Upper lobe of right lung (tissue), 1 donor: ENCODE measurements around the gene PPIF. TPM values are rescaled to one million over a fixed set of nuclear protein-coding genes. Genes with fewer than 3 reads are reported as not detected.

Experiments used
- ATAC-seq: fragments of 200-7000 bp; cut with Tn5 transposase; one replicate; pipeline ENCODE4 v1.9.1; 2020; ENCODE audit warnings: mild to moderate bottlenecking, moderate library complexity
- DNase-seq: peaks from one replicate; pipeline ENCODE4 v3.0.0-alpha.2; 2020
- H3K27ac ChIP-seq: fragments of 200-600 bp; one replicate; pipeline ENCODE4 v1.8.0; 2022
- H3K27me3 ChIP-seq: fragments of 200-600 bp; one replicate; pipeline ENCODE4 v1.8.0; 2022; ENCODE audit warnings: mild to moderate bottlenecking
- H3K36me3 ChIP-seq: fragments of 200-600 bp; one replicate; pipeline ENCODE4 v1.8.0; 2022
- H3K4me1 ChIP-seq: fragments of 200-600 bp; one replicate; pipeline ENCODE4 v1.8.0; 2022
- H3K4me3 ChIP-seq: fragments of 200-600 bp; one replicate; pipeline ENCODE4 v1.8.0; 2022; ENCODE audit warnings: mild to moderate bottlenecking
- H3K9me3 ChIP-seq: fragments of 200-600 bp; one replicate; pipeline ENCODE4 v1.8.0; 2022
- CTCF ChIP-seq: fragments of 200-600 bp; IDR thresholded peaks from one replicate; pipeline ENCODE4 v1.8.0; 2022; ENCODE audit warnings: antibody characterized with exemption
- intact Hi-C: fragments of 100-400 bp; cut with DNase I; formaldehyde crosslinking; loops from one replicate; pipeline ENCODE4 v1.11.0; 2022
- total RNA-seq: library from RNA; stranded (reverse); fragmentation: NEBNext Ultra II Directional; extraction: Animal tissue kit (Norgen Biotek cat#: 25700); gene quantifications from one replicate; pipeline ENCODE4 v1.2.1, GENCODE V29; 2021
- donor health status: DM: no; HTN: yes; CAD: no; lungs with severe emphysema.

PPIF gene
- total RNA-seq, 1 donor from 2014 or later: 30.7 TPM

- no peak overlapping the region for H3K27ac ChIP-seq
- ATAC-seq (no peak), DNase-seq (no peak)
- H3K4me1 ChIP-seq: no peaks in the 10 kb centered on the region
- TF ChIP-seq CTCF: no peak
- H3K4me3 ChIP-seq: no peak overlapping the region
- H3K36me3 ChIP-seq: peaks cover 1% of the 10 kb centered on the region
- intact Hi-C loops: no loop called here
- no peaks in the 10 kb centered on the region for H3K9me3 ChIP-seq
- no peaks in the 10 kb centered on the region for H3K27me3 ChIP-seq
Observed at GRCh38 chr10:79359816-79360498, 12.7 kb downstream of the PPIF start.

- intact Hi-C loops: no loop called here
- no peaks in the 10 kb centered on the region for H3K9me3 ChIP-seq
- no peaks in the 10 kb centered on the region for H3K27me3 ChIP-seq
- H3K4me3 ChIP-seq: no peak overlapping the region
- H3K27ac ChIP-seq: no peak overlapping the region
- no peak for DNase-seq
- H3K36me3 ChIP-seq: no peaks in the 10 kb centered on the region
- no peak for TF ChIP-seq CTCF
- no peak for ATAC-seq
- H3K4me1 ChIP-seq: no peaks in the 10 kb centered on the region
Observed at GRCh38 chr10:79360499-79361342, 13.5 kb downstream of the PPIF start.

- DNase-seq: no peak
- Histone ChIP-seq H3K4me3 (no peak overlapping the region), H3K27ac (no peak overlapping the region), H3K4me1 (no peaks in the 10 kb centered on the region), H3K36me3 (no peaks in the 10 kb centered on the region), H3K27me3 (no peaks in the 10 kb centered on the region), H3K9me3 (no peaks in the 10 kb centered on the region)
- no peak for ATAC-seq
- no peak for TF ChIP-seq CTCF
- intact Hi-C loops: no loop called here
Observed at GRCh38 chr10:79361726-79362397, 14.6 kb downstream of the PPIF start.

GRCh38 chr10:79367426-79368189 lies 20.3 kb downstream of the PPIF start:
- no peaks in the 10 kb centered on the region for H3K27me3 ChIP-seq
- DNase-seq (no peak), ATAC-seq (no peak)
- TF ChIP-seq CTCF: no peak
- no peaks in the 10 kb centered on the region for H3K36me3 ChIP-seq
- H3K27ac ChIP-seq: no peak overlapping the region
- H3K4me1 ChIP-seq: no peaks in the 10 kb centered on the region
- H3K9me3 ChIP-seq: peaks cover 3% of the 10 kb centered on the region
- H3K4me3 ChIP-seq: no peak overlapping the region
- intact Hi-C loops: no loop called here

- ATAC-seq (no peak), DNase-seq (no peak)
- intact Hi-C loops: loop anchor here (5.0 kb wide), 1 partner anchor 94 kb away; no protein-coding TSS in a partner anchor
- Histone ChIP-seq H3K27me3 (no peaks in the 10 kb centered on the region), H3K36me3 (no peaks in the 10 kb centered on the region), H3K4me1 (peaks cover 4% of the 10 kb centered on the region), H3K4me3 (no peak overlapping the region), H3K9me3 (peaks cover 3% of the 10 kb centered on the region), H3K27ac (no peak overlapping the region)
- no peak for TF ChIP-seq CTCF
Observed at GRCh38 chr10:79372871-79373270, 25.6 kb downstream of the PPIF start.
